Panc1 (cell line): ENCODE data around the gene ZNF579. TPM values are rescaled to one million over a fixed set of nuclear protein-coding genes. Genes with fewer than 3 reads are reported as not detected.
"Not testable (repeated sequence)": the region's sequence is repeated elsewhere in the genome, so short reads cannot be mapped to it uniquely, and the experiment has no call there.

Source experiments
- ATAC-seq: fragments of 200-7000 bp; cut with Tn5 transposase; 2 replicates; pipeline ENCODE4 v1.9.1; 2020; ENCODE audit warnings: mild to moderate bottlenecking, moderate library complexity
- BruUV-seq: library from RNA; stranded (reverse); fragments of 400-500 nt; replicated peaks from 2 replicates; lab custom pipeline; 2021; lab: Mats Ljungman, UMichigan
- CTCF ChIA-PET: fragments of 300-600 bp; sonication (Branson Sonifier 250); formaldehyde crosslinking; loops from one replicate; lab custom pipeline; 2022; ENCODE audit warnings: antibody characterized with exemption; lab: Charles Lee
- POLR2A ChIA-PET: fragments of 300-600 bp; sonication (Branson Sonifier 250); formaldehyde crosslinking; loops from one replicate; lab custom pipeline; 2022; ENCODE audit warnings: antibody characterized with exemption; lab: Charles Lee
- DNase-seq: peaks from one replicate; pipeline ENCODE4 v3.0.0-alpha.2; 2010; ENCODE audit warnings: low read depth, low spot score
- H3K27ac ChIP-seq: 2 replicates; pipeline ENCODE4 v1.5.1; 2011; ENCODE audit warnings: mild to moderate bottlenecking, low read length, inconsistent platforms
- H3K27me3 ChIP-seq: fragments of 200-500 bp; sonication (Bioruptor generic); 2 replicates; pipeline ENCODE4 v1.6.0; 2014; ENCODE audit warnings: low read length, inconsistent platforms; ENCODE audit not compliant: control insufficient read depth, insufficient read depth
- H3K36me3 ChIP-seq: fragments of 200-500 bp; sonication (Bioruptor generic); 2 replicates; pipeline ENCODE4 v1.5.1; 2014; ENCODE audit warnings: inconsistent platforms, mild to moderate bottlenecking, low read length, moderate library complexity; ENCODE audit not compliant: control insufficient read depth, insufficient read depth
- H3K4me1 ChIP-seq: 2 replicates; pipeline ENCODE4 v1.5.1; 2011; ENCODE audit warnings: inconsistent platforms, mild to moderate bottlenecking, low read length, moderate library complexity; ENCODE audit not compliant: control insufficient read depth, insufficient read depth
- H3K4me3 ChIP-seq, 2 experiments: 2 replicates each; pipeline ENCODE4 v1.5.1; 2011 to 2012; ENCODE audit warnings: low read depth in 2 of 2, low read length in 2 of 2, mild to moderate bottlenecking in 2 of 2, inconsistent platforms in 1 of 2, moderate library complexity in 1 of 2
- H3K9me3 ChIP-seq: fragments of 200-500 bp; sonication (Bioruptor generic); 2 replicates; pipeline ENCODE4 v1.5.1; 2014; ENCODE audit warnings: low read depth, mild to moderate bottlenecking, inconsistent platforms, low read length, moderate library complexity; ENCODE audit not compliant: control insufficient read depth, insufficient read depth
- CTCF ChIP-seq: fragments of 450-650 bp; IDR thresholded peaks from 2 replicates; pipeline ENCODE4 v1.5.1; 2017; ENCODE audit warnings: mild to moderate bottlenecking
- POLR2AphosphoS5 ChIP-seq: IDR thresholded peaks from 2 replicates; pipeline ENCODE4 v1.6.1; 2012; ENCODE audit warnings: mild to moderate bottlenecking, low read depth, low read length, moderate library complexity
- SIN3A ChIP-seq: IDR thresholded peaks from 2 replicates; pipeline ENCODE4 v1.6.1; 2012; ENCODE audit warnings: low read depth, mild to moderate bottlenecking, low read length, moderate library complexity, borderline replicate concordance; ENCODE audit not compliant: insufficient read depth
- TCF7L2 ChIP-seq: IDR thresholded peaks from 2 replicates; pipeline ENCODE4 v1.6.1; 2011; ENCODE audit warnings: mild to moderate bottlenecking, low read depth, low read length, inconsistent platforms
- in situ Hi-C: cut with HindIII; loops from 2 replicates; pipeline ENCODE4 v1.10.0; 2016; ENCODE audit warnings: low sequenced_read_pairs, low pct_unique_long_range_greater_than_20kb
- intact Hi-C: fragments of 100-400 bp; cut with micrococcal nuclease; formaldehyde crosslinking; loops from one replicate; pipeline ENCODE4 v1.10.0; 2022; ENCODE audit not compliant: unreplicated experiment
- total RNA-seq: library from RNA; stranded (reverse); gene quantifications from one replicate; pipeline ENCODE4 v1.2.1, GENCODE V29; 2021; ENCODE audit not compliant: unreplicated experiment
- TF ChIP-seq, protein P1 (sequence below), 2 experiments: IDR thresholded peaks; 2 replicates each; pipeline ENCODE4 v1.6.1; 2011 to 2012; ENCODE audit warnings: low read depth in 2 of 2, control low read depth in 1 of 2, low read length in 1 of 2, mild to moderate bottlenecking in 1 of 2, moderate library complexity in 1 of 2; ENCODE audit not compliant: insufficient read depth in 1 of 2

ZNF579 gene
- total RNA-seq, 1 experiment from 2014 or later: 39.5 TPM

- no TSS peak for BruUV-seq
- Histone ChIP-seq H3K27me3 (no peaks in the 10 kb centered on the region), H3K9me3 (no peaks in the 10 kb centered on the region), H3K4me3 (no peak overlapping the region), H3K36me3 (no peaks in the 10 kb centered on the region; the same call in 1 of the 2 replicates), H3K4me1 (peaks cover 25% of the 10 kb centered on the region), H3K27ac (no peak overlapping the region)
- CTCF ChIA-PET: interaction anchor here (0.5 kb wide), 1 partner anchor 91 kb away, joined by 4 read pairs; no protein-coding TSS in a partner anchor
- POLR2A ChIA-PET: no interaction called here
- in situ Hi-C loops (no loop called here), intact Hi-C loops (loop anchor here (5.0 kb wide), 1 partner anchor 38 kb away; the partner anchor contains the start of gene SBK3)
- no peak for ATAC-seq
- DNase-seq: no peak
- no peak for TF ChIP-seq SIN3A
- TF ChIP-seq, protein P1, sequence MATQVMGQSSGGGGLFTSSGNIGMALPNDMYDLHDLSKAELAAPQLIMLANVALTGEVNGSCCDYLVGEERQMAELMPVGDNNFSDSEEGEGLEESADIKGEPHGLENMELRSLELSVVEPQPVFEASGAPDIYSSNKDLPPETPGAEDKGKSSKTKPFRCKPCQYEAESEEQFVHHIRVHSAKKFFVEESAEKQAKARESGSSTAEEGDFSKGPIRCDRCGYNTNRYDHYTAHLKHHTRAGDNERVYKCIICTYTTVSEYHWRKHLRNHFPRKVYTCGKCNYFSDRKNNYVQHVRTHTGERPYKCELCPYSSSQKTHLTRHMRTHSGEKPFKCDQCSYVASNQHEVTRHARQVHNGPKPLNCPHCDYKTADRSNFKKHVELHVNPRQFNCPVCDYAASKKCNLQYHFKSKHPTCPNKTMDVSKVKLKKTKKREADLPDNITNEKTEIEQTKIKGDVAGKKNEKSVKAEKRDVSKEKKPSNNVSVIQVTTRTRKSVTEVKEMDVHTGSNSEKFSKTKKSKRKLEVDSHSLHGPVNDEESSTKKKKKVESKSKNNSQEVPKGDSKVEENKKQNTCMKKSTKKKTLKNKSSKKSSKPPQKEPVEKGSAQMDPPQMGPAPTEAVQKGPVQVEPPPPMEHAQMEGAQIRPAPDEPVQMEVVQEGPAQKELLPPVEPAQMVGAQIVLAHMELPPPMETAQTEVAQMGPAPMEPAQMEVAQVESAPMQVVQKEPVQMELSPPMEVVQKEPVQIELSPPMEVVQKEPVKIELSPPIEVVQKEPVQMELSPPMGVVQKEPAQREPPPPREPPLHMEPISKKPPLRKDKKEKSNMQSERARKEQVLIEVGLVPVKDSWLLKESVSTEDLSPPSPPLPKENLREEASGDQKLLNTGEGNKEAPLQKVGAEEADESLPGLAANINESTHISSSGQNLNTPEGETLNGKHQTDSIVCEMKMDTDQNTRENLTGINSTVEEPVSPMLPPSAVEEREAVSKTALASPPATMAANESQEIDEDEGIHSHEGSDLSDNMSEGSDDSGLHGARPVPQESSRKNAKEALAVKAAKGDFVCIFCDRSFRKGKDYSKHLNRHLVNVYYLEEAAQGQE (IDR thresholded peaks at IDR 0.05; ENCODE audit: insufficient read depth in 1 of 2, low read depth in 2 of 2, low read length in 1 of 2): no peak
- TF ChIP-seq TCF7L2: no peak
- TF ChIP-seq CTCF: no peak
- TF ChIP-seq POLR2AphosphoS5: no peak
These were observed 4.2 kb upstream of the ZNF579 start for GRCh38 chr19:55584871-55585270.

DNA sequence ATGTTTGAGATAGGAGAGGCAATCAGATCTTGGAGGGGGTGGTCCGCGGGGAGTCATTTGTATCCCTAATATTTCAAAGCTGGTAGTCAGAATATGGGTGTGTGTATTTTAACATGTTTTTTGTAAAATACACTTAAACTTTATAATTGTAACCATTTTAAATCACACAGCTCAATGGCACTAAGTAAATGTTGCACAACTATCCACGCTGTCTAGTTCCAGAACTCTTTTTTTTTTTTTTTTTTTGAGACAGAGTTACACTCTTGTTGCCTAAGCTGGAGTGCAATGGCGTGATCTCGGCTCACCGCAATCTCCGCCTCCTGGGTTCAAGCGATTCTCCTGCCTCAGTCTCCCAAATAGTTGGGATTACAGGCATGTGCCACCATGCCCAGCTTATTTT, 3.2 kb upstream of the ZNF579 start:
- ATAC-seq, H3K9me3 ChIP-seq, H3K4me3 ChIP-seq, H3K36me3 ChIP-seq, H3K27me3 ChIP-seq, BruUV-seq, DNase-seq, in situ Hi-C loops, H3K27ac ChIP-seq: not testable (repeated sequence)
- ChIA-PET CTCF (interaction anchor here (0.5 kb wide), 1 partner anchor 47 kb away, joined by 8 read pairs; no protein-coding TSS in a partner anchor), POLR2A (interaction anchor here (0.6 kb wide), 1 partner anchor 20 kb away, joined by 3 read pairs; no protein-coding TSS in a partner anchor)
- H3K4me1 ChIP-seq: peaks cover 25% of the 10 kb centered on the region
- intact Hi-C loops: loop anchor here (5.0 kb wide), 1 partner anchor 37 kb away; the partner anchor contains the start of gene SBK3

DNA sequence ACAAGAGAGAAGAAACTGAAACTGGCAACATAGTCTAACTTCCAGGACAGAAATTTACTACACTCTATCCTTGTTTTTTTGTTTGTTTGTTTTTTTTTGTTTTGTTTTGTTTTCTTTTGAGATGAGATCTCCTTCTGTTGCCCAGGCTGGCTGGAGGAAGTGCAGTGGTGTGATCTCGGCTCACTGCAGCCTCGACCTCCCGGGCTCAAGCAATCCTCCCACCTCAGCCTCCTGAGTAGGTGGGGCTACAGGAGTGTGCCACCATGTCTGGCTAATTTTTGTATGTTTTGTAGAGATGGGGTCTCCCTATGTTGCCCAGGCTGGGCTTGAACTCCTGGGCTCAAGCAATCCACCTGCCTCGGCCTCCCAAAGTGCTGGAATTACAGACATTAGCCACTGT, 1.6 kb upstream of the ZNF579 start:
- peak overlapping the region in 1 of 2 experiments; percentile 25; a peak in 1 of 4 replicates for H3K4me3 ChIP-seq
- H3K9me3 ChIP-seq, H3K27ac ChIP-seq, DNase-seq, ATAC-seq, BruUV-seq, POLR2A ChIA-PET, H3K36me3 ChIP-seq, H3K27me3 ChIP-seq, in situ Hi-C loops: not testable (repeated sequence)
- intact Hi-C loops: loop anchor here (5.0 kb wide), 1 partner anchor 35 kb away; the partner anchor contains the start of gene SBK3
- CTCF ChIA-PET: interaction anchor here (0.5 kb wide), 1 partner anchor 23 kb away, joined by 3 read pairs; no protein-coding TSS in a partner anchor
- H3K4me1 ChIP-seq: peaks cover 25% of the 10 kb centered on the region
